ENCODE measurements around the gene LIAS.
"Not testable (repeated sequence)": the region's sequence is repeated elsewhere in the genome, so short reads cannot be mapped to it uniquely, and the experiment has no call there.

The LIAS gene

GRCh38 chr4:39514888-39515401 is 56.1 kb downstream of the LIAS start:
- H3K4me3 ChIP-seq (ENCODE audit: low read depth in 1 of 2, low read length in 2 of 2): no peak overlapping the region
- no peaks in the 10 kb centered on the region for H3K27me3 ChIP-seq (ENCODE audit: control insufficient read depth in 1 of 2, insufficient read depth in 2 of 2, low read length in 2 of 2)
- H3K27ac ChIP-seq (ENCODE audit: low read depth, low read length): peak overlapping the region; percentile 32
- no peaks in the 10 kb centered on the region for H3K9me3 ChIP-seq (ENCODE audit: control insufficient read depth in 1 of 2, low read length in 2 of 2)
- no peaks in the 10 kb centered on the region for H3K4me1 ChIP-seq (ENCODE audit: control insufficient read depth in 1 of 2, insufficient read depth in 2 of 2, low read length in 2 of 2)
- H3K36me3 ChIP-seq (ENCODE audit: control insufficient read depth in 1 of 2, insufficient read depth in 2 of 2, low read length in 2 of 2): peaks cover 21 to 36% of the 10 kb centered on the region in 2 donors
- H3K9ac ChIP-seq (ENCODE audit: low read depth in 1 of 2, low read length in 2 of 2): no peak overlapping the region

GRCh38 chr4:39515669-39516401 is 57.0 kb downstream of the LIAS start:
- not testable (repeated sequence) for H3K27ac ChIP-seq (ENCODE audit: low read depth, low read length); H3K4me1 ChIP-seq (ENCODE audit: control insufficient read depth in 1 of 2, insufficient read depth in 2 of 2, low read length in 2 of 2); H3K9ac ChIP-seq (ENCODE audit: low read depth in 1 of 2, low read length in 2 of 2); H3K4me3 ChIP-seq (ENCODE audit: low read depth in 1 of 2, low read length in 2 of 2); H3K27me3 ChIP-seq (ENCODE audit: control insufficient read depth in 1 of 2, insufficient read depth in 2 of 2, low read length in 2 of 2); H3K9me3 ChIP-seq (ENCODE audit: control insufficient read depth in 1 of 2, low read length in 2 of 2)
- peaks cover 13 to 30% of the 10 kb centered on the region in 2 donors for H3K36me3 ChIP-seq (ENCODE audit: control insufficient read depth in 1 of 2, insufficient read depth in 2 of 2, low read length in 2 of 2)

DNA sequence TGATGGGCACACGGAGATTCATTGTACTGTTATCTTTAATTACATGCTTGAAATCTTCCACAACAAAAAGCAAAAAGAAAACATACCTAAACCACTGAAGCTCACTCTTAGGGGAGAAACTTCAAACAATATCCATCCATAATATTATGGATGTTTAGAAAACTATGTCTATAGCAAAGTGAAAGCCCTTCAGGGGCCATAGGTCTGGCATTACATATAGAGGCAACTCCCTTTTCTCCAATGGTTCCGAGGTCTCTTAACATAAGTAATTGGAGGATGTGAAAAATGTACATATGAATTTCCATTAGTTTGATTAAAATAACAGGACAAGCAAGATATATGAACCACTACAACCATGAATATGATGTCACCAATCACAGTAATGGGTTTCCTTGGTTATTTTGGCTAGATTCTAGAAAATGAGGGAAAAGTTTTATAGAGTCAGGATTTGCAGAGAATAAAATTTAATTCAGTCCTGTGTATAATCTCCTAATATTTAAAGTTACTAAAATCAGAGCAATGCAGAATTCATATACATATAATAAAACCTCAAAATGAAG is 57.6 kb downstream of the LIAS start:
- Histone ChIP-seq H3K4me1 (ENCODE audit: control insufficient read depth in 1 of 2, insufficient read depth in 2 of 2, low read length in 2 of 2) (peaks cover 0 to under 1% of the 10 kb centered on the region in 2 donors), H3K36me3 (ENCODE audit: control insufficient read depth in 1 of 2, insufficient read depth in 2 of 2, low read length in 2 of 2) (peaks cover 12 to 26% of the 10 kb centered on the region in 2 donors), H3K9me3 (ENCODE audit: control insufficient read depth in 1 of 2, low read length in 2 of 2) (no peaks in the 10 kb centered on the region), H3K9ac (ENCODE audit: low read depth in 1 of 2, low read length in 2 of 2) (no peak overlapping the region), H3K27ac (ENCODE audit: low read depth, low read length) (no peak overlapping the region), H3K27me3 (ENCODE audit: control insufficient read depth in 1 of 2, insufficient read depth in 2 of 2, low read length in 2 of 2) (no peaks in the 10 kb centered on the region), H3K4me3 (ENCODE audit: low read depth in 1 of 2, low read length in 2 of 2) (no peak overlapping the region)

GRCh38 chr4:39518484-39518883 is 59.6 kb downstream of the LIAS start:
- no peaks in the 10 kb centered on the region for H3K27me3 ChIP-seq (ENCODE audit: control insufficient read depth in 1 of 2, insufficient read depth in 2 of 2, low read length in 2 of 2)
- no peak overlapping the region for H3K9ac ChIP-seq (ENCODE audit: low read depth in 1 of 2, low read length in 2 of 2)
- H3K36me3 ChIP-seq (ENCODE audit: control insufficient read depth in 1 of 2, insufficient read depth in 2 of 2, low read length in 2 of 2): peaks cover 0 to 12% of the 10 kb centered on the region in 2 donors
- peaks cover 7 to 10% of the 10 kb centered on the region in 2 donors for H3K4me1 ChIP-seq (ENCODE audit: control insufficient read depth in 1 of 2, insufficient read depth in 2 of 2, low read length in 2 of 2)
- no peak overlapping the region for H3K27ac ChIP-seq (ENCODE audit: low read depth, low read length)
- H3K4me3 ChIP-seq (ENCODE audit: low read depth in 1 of 2, low read length in 2 of 2): no peak overlapping the region
- no peaks in the 10 kb centered on the region for H3K9me3 ChIP-seq (ENCODE audit: control insufficient read depth in 1 of 2, low read length in 2 of 2)

GRCh38 chr4:39521253-39521919 is 62.5 kb downstream of the LIAS start:
- Histone ChIP-seq H3K36me3 (ENCODE audit: control insufficient read depth in 1 of 2, insufficient read depth in 2 of 2, low read length in 2 of 2) (peaks cover 0 to 12% of the 10 kb centered on the region in 2 donors), H3K4me1 (ENCODE audit: control insufficient read depth in 1 of 2, insufficient read depth in 2 of 2, low read length in 2 of 2) (peaks cover 10 to 11% of the 10 kb centered on the region in 2 donors), H3K9ac (ENCODE audit: low read depth in 1 of 2, low read length in 2 of 2) (no peak overlapping the region), H3K27me3 (ENCODE audit: control insufficient read depth in 1 of 2, insufficient read depth in 2 of 2, low read length in 2 of 2) (no peaks in the 10 kb centered on the region), H3K27ac (ENCODE audit: low read depth, low read length) (no peak overlapping the region), H3K4me3 (ENCODE audit: low read depth in 1 of 2, low read length in 2 of 2) (no peak overlapping the region), H3K9me3 (ENCODE audit: control insufficient read depth in 1 of 2, low read length in 2 of 2) (no peaks in the 10 kb centered on the region)

DNA sequence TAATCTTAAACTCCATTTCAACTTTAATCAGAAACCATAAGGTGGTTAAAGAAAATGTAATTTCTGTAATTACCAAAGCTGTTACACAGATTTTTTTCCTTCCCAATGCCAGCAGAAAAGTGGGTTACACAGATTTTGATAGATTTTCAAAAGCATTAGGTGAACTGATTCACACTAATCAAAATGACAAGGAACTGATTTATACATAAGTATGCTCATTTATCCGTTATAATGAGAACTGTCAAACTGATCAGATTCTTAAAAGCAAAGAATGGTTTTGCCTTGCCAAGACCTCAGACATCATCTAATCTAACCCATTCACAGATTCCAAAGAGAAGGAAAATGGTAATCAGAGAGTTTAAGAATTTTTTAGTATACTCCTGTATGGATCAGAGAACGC is 63.2 kb downstream of the LIAS start:
- Histone ChIP-seq H3K4me1 (ENCODE audit: control insufficient read depth in 1 of 2, insufficient read depth in 2 of 2, low read length in 2 of 2) (peaks cover 10 to 11% of the 10 kb centered on the region in 2 donors), H3K27ac (ENCODE audit: low read depth, low read length) (no peak overlapping the region), H3K9ac (ENCODE audit: low read depth in 1 of 2, low read length in 2 of 2) (no peak overlapping the region), H3K36me3 (ENCODE audit: control insufficient read depth in 1 of 2, insufficient read depth in 2 of 2, low read length in 2 of 2) (peaks cover 0 to 12% of the 10 kb centered on the region in 2 donors), H3K9me3 (ENCODE audit: control insufficient read depth in 1 of 2, low read length in 2 of 2) (no peaks in the 10 kb centered on the region), H3K4me3 (ENCODE audit: low read depth in 1 of 2, low read length in 2 of 2) (peak overlapping the region in 1 of 2 donors; percentile 23), H3K27me3 (ENCODE audit: control insufficient read depth in 1 of 2, insufficient read depth in 2 of 2, low read length in 2 of 2) (no peaks in the 10 kb centered on the region)

DNA sequence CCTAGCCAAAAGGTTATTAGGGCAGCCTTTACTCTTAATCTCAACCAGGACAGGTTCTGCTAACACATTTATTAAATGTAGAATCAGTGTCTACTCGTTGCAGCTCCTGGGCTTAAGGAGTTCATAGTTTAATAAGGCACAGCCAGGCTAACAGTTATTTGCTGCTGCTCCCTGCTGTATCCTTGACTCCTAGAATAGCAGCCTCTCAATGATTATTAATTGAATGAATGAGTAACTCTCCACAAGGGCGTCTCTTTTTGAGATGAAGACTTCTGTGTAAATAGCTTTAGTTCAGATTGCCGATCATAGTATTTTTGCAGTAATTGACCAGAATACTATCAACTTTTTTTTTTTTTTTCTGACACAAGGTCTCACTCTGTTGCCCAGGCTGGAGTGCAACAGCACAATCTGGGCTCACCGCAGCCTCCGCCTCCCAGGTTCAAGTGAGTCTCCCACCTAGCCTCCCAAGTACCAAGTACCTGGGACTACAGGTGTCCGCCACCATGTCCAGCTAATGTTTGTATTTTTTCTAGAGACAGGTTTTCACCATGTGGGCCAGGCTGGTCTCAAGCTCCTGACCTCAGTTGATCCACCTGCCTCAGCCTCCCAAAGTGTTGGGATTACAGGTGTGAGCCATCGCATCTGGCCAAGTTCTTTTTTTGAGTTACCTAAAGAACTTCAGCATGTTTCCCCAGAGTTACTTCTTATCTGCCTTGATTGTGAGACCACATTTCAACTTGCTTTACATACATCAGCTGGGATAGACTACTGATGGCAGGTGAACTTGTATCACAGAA is 65.5 kb downstream of the LIAS start:
- peaks cover 16 to 21% of the 10 kb centered on the region in 2 donors for H3K4me1 ChIP-seq (ENCODE audit: control insufficient read depth in 1 of 2, insufficient read depth in 2 of 2, low read length in 2 of 2)
- no peaks in the 10 kb centered on the region for H3K9me3 ChIP-seq (ENCODE audit: control insufficient read depth in 1 of 2, low read length in 2 of 2)
- no peak overlapping the region for H3K4me3 ChIP-seq (ENCODE audit: low read depth in 1 of 2, low read length in 2 of 2)
- H3K27ac ChIP-seq (ENCODE audit: low read depth, low read length): no peak overlapping the region
- H3K27me3 ChIP-seq (ENCODE audit: control insufficient read depth in 1 of 2, insufficient read depth in 2 of 2, low read length in 2 of 2): no peaks in the 10 kb centered on the region
- H3K36me3 ChIP-seq (ENCODE audit: control insufficient read depth in 1 of 2, insufficient read depth in 2 of 2, low read length in 2 of 2): peaks cover 0 to 6% of the 10 kb centered on the region in 2 donors
- no peak overlapping the region for H3K9ac ChIP-seq (ENCODE audit: low read depth in 1 of 2, low read length in 2 of 2)

DNA sequence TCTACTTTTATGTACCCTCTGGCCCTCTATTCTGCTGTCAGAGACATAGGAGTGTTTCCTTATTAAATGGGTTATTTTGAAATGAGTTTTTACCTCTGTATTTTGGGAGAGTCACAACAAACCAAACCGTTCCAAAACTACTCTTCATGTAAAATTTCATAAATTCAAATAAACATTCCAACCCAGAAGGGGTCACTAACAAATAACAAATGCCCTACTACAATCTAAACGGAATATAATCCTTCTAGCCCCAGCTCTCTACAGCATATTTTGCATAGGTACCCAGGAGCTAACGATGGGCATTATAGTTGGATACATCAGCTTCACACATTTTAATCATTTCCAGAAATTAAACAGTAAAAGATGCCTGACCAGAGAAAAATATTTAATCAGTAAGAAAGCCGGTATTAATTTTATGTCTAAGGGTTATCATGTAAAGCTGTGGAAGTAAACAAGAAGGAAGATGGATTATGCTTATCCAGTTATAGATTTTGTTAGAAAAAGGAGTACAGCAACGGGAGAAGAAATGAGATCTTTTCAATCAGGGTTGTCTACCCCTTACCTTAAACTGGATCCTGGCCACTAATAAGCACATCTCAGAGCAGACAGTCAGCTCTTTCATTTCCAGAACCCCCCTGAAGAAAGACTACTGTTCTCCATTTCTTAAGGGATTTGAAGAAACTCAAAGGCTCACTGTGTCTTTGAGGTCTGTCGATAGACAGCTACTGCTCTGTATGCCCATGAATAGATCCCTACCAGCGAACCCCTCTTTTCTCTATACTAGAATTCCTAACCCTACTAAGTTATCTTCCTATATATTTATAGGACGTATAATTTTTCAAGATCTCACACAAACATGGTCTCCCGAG is 67.2 kb downstream of the LIAS start:
- H3K9me3 ChIP-seq (ENCODE audit: control insufficient read depth in 1 of 2, low read length in 2 of 2): no peaks in the 10 kb centered on the region

DNA sequence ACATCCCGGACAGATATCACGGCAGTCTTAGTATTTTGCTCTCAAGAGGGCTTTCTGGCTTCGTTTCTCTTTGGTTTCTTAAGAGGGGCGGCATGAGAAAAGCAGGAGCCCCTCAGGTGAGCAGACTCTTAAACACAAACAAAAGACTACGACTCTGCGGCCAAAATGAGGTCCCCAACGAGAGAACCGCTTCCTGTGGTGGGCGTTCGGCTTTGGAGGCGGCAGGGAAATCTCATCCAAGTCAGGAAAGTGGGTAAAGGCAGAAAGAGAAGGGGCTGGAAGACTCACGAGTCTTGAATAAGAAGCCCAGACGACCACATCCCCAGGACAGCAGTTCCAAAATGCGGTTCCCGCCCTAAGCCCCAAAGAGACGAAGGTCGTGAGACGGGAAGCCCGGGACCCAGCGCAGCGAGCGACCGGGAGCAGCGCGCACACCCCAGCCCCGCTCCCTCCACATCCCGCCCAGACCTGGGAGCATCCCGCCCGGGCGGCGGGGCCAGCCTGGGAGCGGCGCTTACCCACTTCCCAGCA is 68.0 kb downstream of the LIAS start:
- H3K36me3 ChIP-seq (ENCODE audit: control insufficient read depth in 1 of 2, insufficient read depth in 2 of 2, low read length in 2 of 2): peaks cover 0 to 2% of the 10 kb centered on the region in 2 donors
- H3K27ac ChIP-seq (ENCODE audit: low read depth, low read length): peak overlapping the region; percentile 89
- H3K27me3 ChIP-seq (ENCODE audit: control insufficient read depth in 1 of 2, insufficient read depth in 2 of 2, low read length in 2 of 2): no peaks in the 10 kb centered on the region
- H3K9me3 ChIP-seq (ENCODE audit: control insufficient read depth in 1 of 2, low read length in 2 of 2): no peaks in the 10 kb centered on the region
- H3K4me1 ChIP-seq (ENCODE audit: control insufficient read depth in 1 of 2, insufficient read depth in 2 of 2, low read length in 2 of 2): peaks cover 16 to 20% of the 10 kb centered on the region in 2 donors
- peak overlapping the region; percentile 93 to 98 for H3K9ac ChIP-seq (ENCODE audit: low read depth in 1 of 2, low read length in 2 of 2)
- H3K4me3 ChIP-seq (ENCODE audit: low read depth in 1 of 2, low read length in 2 of 2): peak overlapping the region; percentile 96 to 97

More for the DNA sequence above, 67.2 kb downstream of the LIAS start:
- peak overlapping the region; percentile 93 to 98 for H3K9ac ChIP-seq (ENCODE audit: low read depth in 1 of 2, low read length in 2 of 2)
- no peaks in the 10 kb centered on the region for H3K27me3 ChIP-seq (ENCODE audit: control insufficient read depth in 1 of 2, insufficient read depth in 2 of 2, low read length in 2 of 2)
- H3K4me3 ChIP-seq (ENCODE audit: low read depth in 1 of 2, low read length in 2 of 2): peak overlapping the region; percentile 96 to 97
- peaks cover 16 to 24% of the 10 kb centered on the region in 2 donors for H3K4me1 ChIP-seq (ENCODE audit: control insufficient read depth in 1 of 2, insufficient read depth in 2 of 2, low read length in 2 of 2)
- no peak overlapping the region for H3K27ac ChIP-seq (ENCODE audit: low read depth, low read length)
- H3K36me3 ChIP-seq (ENCODE audit: control insufficient read depth in 1 of 2, insufficient read depth in 2 of 2, low read length in 2 of 2): no peaks in the 10 kb centered on the region

Data from duodenal mucosa (tissue), 2 donors.